Osteocyte (in vitro differentiated cells): ENCODE results near the gene HEYL. TPM values are rescaled to one million over a fixed set of nuclear protein-coding genes. Genes with fewer than 3 reads are reported as not detected.

Source experiments
- DNase-seq: peaks from one replicate; pipeline ENCODE4 v3.0.0; 2021; ENCODE audit warnings: mixed read lengths; ENCODE audit not compliant: unreplicated experiment; ENCODE audit errors: extremely low spot score
- H3K27ac Mint-ChIP-seq: one replicate; pipeline ENCODE4 v1.8.0; 2021; ENCODE audit warnings: mild to moderate bottlenecking, mixed read lengths; ENCODE audit not compliant: unreplicated experiment
- H3K27me3 Mint-ChIP-seq: one replicate; pipeline ENCODE4 v1.8.0; 2021; ENCODE audit warnings: mixed read lengths; ENCODE audit not compliant: unreplicated experiment
- H3K36me3 Mint-ChIP-seq: one replicate; pipeline ENCODE4 v1.8.0; 2021; ENCODE audit warnings: mixed read lengths; ENCODE audit not compliant: unreplicated experiment
- H3K4me1 Mint-ChIP-seq: one replicate; pipeline ENCODE4 v1.8.0; 2021; ENCODE audit warnings: mixed read lengths; ENCODE audit not compliant: unreplicated experiment
- H3K4me3 Mint-ChIP-seq: one replicate; pipeline ENCODE4 v1.8.0; 2021; ENCODE audit warnings: mild to moderate bottlenecking, moderate library complexity, mixed read lengths; ENCODE audit not compliant: unreplicated experiment
- H3K9me3 Mint-ChIP-seq: one replicate; pipeline ENCODE4 v1.8.0; 2021; ENCODE audit warnings: mixed read lengths; ENCODE audit not compliant: unreplicated experiment
- CTCF ChIP-seq: fragments of 200-600 bp; sonication (generic); IDR thresholded peaks from 2 replicates; pipeline ENCODE4 v1.5.0; 2021; ENCODE audit warnings: antibody characterized with exemption, mild to moderate bottlenecking, moderate library complexity
- total RNA-seq: library from RNA; stranded (reverse); gene quantifications from 2 replicates; pipeline ENCODE4 v1.2.1, GENCODE V29; 2021

Gene HEYL
- total RNA-seq, 1 donor from 2014 or later: 1.4 TPM

- DNase-seq: no peak
- peaks cover 1% of the 10 kb centered on the region for H3K36me3 Mint-ChIP-seq
- no peak for TF ChIP-seq CTCF
- H3K9me3 Mint-ChIP-seq: no peaks in the 10 kb centered on the region
- H3K27ac Mint-ChIP-seq: no peak overlapping the region
- no peak overlapping the region for H3K4me3 Mint-ChIP-seq
- H3K27me3 Mint-ChIP-seq: peaks cover 40% of the 10 kb centered on the region
- H3K4me1 Mint-ChIP-seq: peaks cover 8% of the 10 kb centered on the region
These were observed 33.8 kb upstream of the HEYL start for GRCh38 chr1:39673215-39673614.

GRCh38 chr1:39672551-39672947 is 33.1 kb upstream of the HEYL start:
- peak; percentile 43 for TF ChIP-seq CTCF
- H3K9me3 Mint-ChIP-seq: no peaks in the 10 kb centered on the region
- peaks cover 42% of the 10 kb centered on the region for H3K27me3 Mint-ChIP-seq
- peaks cover 8% of the 10 kb centered on the region for H3K4me1 Mint-ChIP-seq
- peak overlapping the region; percentile 63 for H3K4me3 Mint-ChIP-seq
- H3K27ac Mint-ChIP-seq: no peak overlapping the region
- DNase-seq: no peak
- peaks cover 1% of the 10 kb centered on the region for H3K36me3 Mint-ChIP-seq

GRCh38 chr1:39671793-39672550 is 32.5 kb upstream of the HEYL start, which contains the start of gene NT5C1A:
TSS of gene NT5C1A (minus strand) at chr1:39672107. CDS start at chr1:39672038, 69 bp downstream.
- no peak within 1 kb of the TSS for H3K27ac Mint-ChIP-seq
- peaks cover 8% of the 10 kb centered on the region for H3K4me1 Mint-ChIP-seq
- peaks cover 1% of the 10 kb centered on the region for H3K36me3 Mint-ChIP-seq
- H3K9me3 Mint-ChIP-seq: no peaks in the 10 kb centered on the region
- H3K27me3 Mint-ChIP-seq: peaks cover 45% of the 10 kb centered on the region
- DNase-seq: no peak
- peak within 1 kb of the TSS; percentile 63 for H3K4me3 Mint-ChIP-seq
- TF ChIP-seq CTCF: no peak

- Mint-ChIP-seq H3K9me3 (no peaks in the 10 kb centered on the region), H3K4me3 (peak overlapping the region; percentile 44), H3K27me3 (peaks cover 50% of the 10 kb centered on the region), H3K36me3 (peaks cover 1% of the 10 kb centered on the region), H3K4me1 (peaks cover 4% of the 10 kb centered on the region), H3K27ac (no peak overlapping the region)
- no peak for TF ChIP-seq CTCF
- DNase-seq: no peak
These were observed 32.0 kb upstream of the HEYL start for GRCh38 chr1:39671433-39671792.

GRCh38 chr1:39670689-39671088 is 31.2 kb upstream of the HEYL start:
- Mint-ChIP-seq H3K27me3 (peaks cover 55% of the 10 kb centered on the region), H3K36me3 (peaks cover 1% of the 10 kb centered on the region), H3K9me3 (no peaks in the 10 kb centered on the region), H3K4me3 (peak overlapping the region; percentile 3), H3K4me1 (peaks cover 4% of the 10 kb centered on the region), H3K27ac (no peak overlapping the region)
- no peak for DNase-seq
- TF ChIP-seq CTCF: no peak
